IMR-90 (cell line): ENCODE data around the gene ALDOC. TPM values are rescaled to one million over a fixed set of nuclear protein-coding genes. Genes with fewer than 3 reads are reported as not detected.

Experiments used
- ATAC-seq: fragments of 200-7000 bp; cut with Tn5 transposase; 2 replicates; pipeline ENCODE4 v1.9.1; 2020; ENCODE audit warnings: low read depth, mild to moderate bottlenecking, moderate library complexity
- BruUV-seq: library from RNA; stranded (reverse); fragments of 400-500 nt; replicated peaks from 2 replicates; lab custom pipeline; 2021; lab: Mats Ljungman, UMichigan
- CTCF ChIA-PET: fragments of 300-600 bp; formaldehyde crosslinking; extraction: SDS; loops from one replicate; lab custom pipeline; 2021; ENCODE audit warnings: antibody characterized with exemption; lab: Yijun Ruan, JAX
- POLR2A ChIA-PET: fragments of 300-600 bp; sonication (Branson Sonifier 250); formaldehyde crosslinking; loops from one replicate; lab custom pipeline; 2022; ENCODE audit warnings: antibody characterized with exemption; ENCODE audit not compliant: unreplicated experiment; lab: Charles Lee
- DNase-seq: peaks from one replicate; pipeline ENCODE4 v3.0.0; 2013
- H2AFZ ChIP-seq: replicated peaks from 2 replicates; pipeline ENCODE3; 2013; ENCODE audit warnings: low read length, mild to moderate bottlenecking; ENCODE audit not compliant: poor library complexity
- H2AK5ac ChIP-seq: 2 replicates; pipeline ENCODE4 v1.6.1; 2013; ENCODE audit warnings: low read depth, low read length, inconsistent platforms
- H2AK9ac ChIP-seq: replicated peaks from 2 replicates; pipeline ENCODE3; 2013; ENCODE audit warnings: mild to moderate bottlenecking, low read depth, low read length, moderate library complexity; ENCODE audit not compliant: poor library complexity
- H2BK120ac ChIP-seq: 2 replicates; pipeline ENCODE4 v1.6.1; 2013; ENCODE audit warnings: low read depth, low read length, inconsistent platforms
- H2BK15ac ChIP-seq: 3 replicates; pipeline ENCODE4 v1.6.1; 2013; ENCODE audit warnings: low read depth, low read length, inconsistent platforms
- H2BK20ac ChIP-seq: 2 replicates; pipeline ENCODE4 v1.6.1; 2013; ENCODE audit warnings: low read depth, mild to moderate bottlenecking, inconsistent platforms, low read length, moderate library complexity
- H2BK5ac ChIP-seq: 2 replicates; pipeline ENCODE4 v1.6.1; 2013; ENCODE audit warnings: mild to moderate bottlenecking, low read depth, low read length, inconsistent platforms; ENCODE audit not compliant: poor library complexity, severe bottlenecking
- H3K14ac ChIP-seq: replicated peaks from 2 replicates; pipeline ENCODE4 v1.6.1; 2013; ENCODE audit warnings: low read depth, low read length, inconsistent platforms
- H3K18ac ChIP-seq: 2 replicates; pipeline ENCODE4 v1.6.1; 2013; ENCODE audit warnings: low read depth, low read length, control low read depth
- H3K23ac ChIP-seq: 2 replicates; pipeline ENCODE4 v1.6.1; 2013; ENCODE audit warnings: low read depth, low read length, inconsistent platforms
- H3K27ac ChIP-seq: 2 replicates; pipeline ENCODE4 v1.5.1; 2013; ENCODE audit warnings: mild to moderate bottlenecking, control low read depth, low read length; ENCODE audit not compliant: insufficient read depth
- H3K27me3 ChIP-seq: 2 replicates; pipeline ENCODE4 v1.6.1; 2013; ENCODE audit warnings: low read length; ENCODE audit not compliant: control insufficient read depth, insufficient read depth
- H3K36me3 ChIP-seq: 2 replicates; pipeline ENCODE4 v1.6.1; 2013; ENCODE audit warnings: low read length, mixed read lengths; ENCODE audit not compliant: control insufficient read depth, insufficient read depth
- H3K4ac ChIP-seq: 2 replicates; pipeline ENCODE4 v1.6.1; 2013; ENCODE audit warnings: low read depth, low read length, inconsistent platforms
- H3K4me1 ChIP-seq: 2 replicates; pipeline ENCODE4 v1.6.1; 2013; ENCODE audit warnings: low read length, mixed read lengths; ENCODE audit not compliant: control insufficient read depth, insufficient read depth
- H3K4me2 ChIP-seq: 2 replicates; pipeline ENCODE4 v1.6.1; 2013; ENCODE audit warnings: low read depth, mild to moderate bottlenecking, control low read depth, low read length, moderate library complexity
- H3K4me3 ChIP-seq: 2 replicates; pipeline ENCODE4 v1.5.1; 2013; ENCODE audit warnings: low read depth, mild to moderate bottlenecking, control low read depth, low read length, moderate library complexity; ENCODE audit not compliant: insufficient read depth
- H3K56ac ChIP-seq: 2 replicates; pipeline ENCODE4 v1.6.1; 2013; ENCODE audit warnings: low read length, inconsistent platforms; ENCODE audit not compliant: insufficient read depth; ENCODE audit errors: extremely low read depth
- H3K79me1 ChIP-seq, 2 experiments: 2 replicates each; pipeline ENCODE4 v1.6.1; 2013; ENCODE audit warnings: low read length in 2 of 2, inconsistent platforms in 1 of 2, low read depth in 1 of 2
- H3K9ac ChIP-seq: 2 replicates; pipeline ENCODE4 v1.6.1; 2013; ENCODE audit warnings: low read depth, low read length, control low read depth
- H3K9me1 ChIP-seq: 2 replicates; pipeline ENCODE4 v1.6.1; 2013; ENCODE audit warnings: low read length, inconsistent platforms; ENCODE audit not compliant: insufficient read depth
- H3K9me3 ChIP-seq: 2 replicates; pipeline ENCODE4 v1.6.1; 2013; ENCODE audit warnings: low read length; ENCODE audit not compliant: control insufficient read depth, insufficient read depth
- H4K20me1 ChIP-seq: 2 replicates; pipeline ENCODE4 v1.6.1; 2013; ENCODE audit warnings: low read length, inconsistent platforms; ENCODE audit not compliant: insufficient read depth
- H4K5ac ChIP-seq: 2 replicates; pipeline ENCODE4 v1.6.1; 2013; ENCODE audit warnings: mild to moderate bottlenecking, low read depth, low read length, control low read depth
- H4K8ac ChIP-seq, 2 experiments: 2 replicates each; pipeline ENCODE4 v1.6.1; 2013; ENCODE audit warnings: low read depth in 2 of 2, low read length in 2 of 2, control low read depth in 1 of 2, inconsistent platforms in 1 of 2
- H4K91ac ChIP-seq: 2 replicates; pipeline ENCODE4 v1.6.1; 2013; ENCODE audit warnings: low read depth, low read length, inconsistent platforms; ENCODE audit not compliant: insufficient read depth
- BHLHE40 ChIP-seq: fragments of 150-350 bp; IDR thresholded peaks from 2 replicates; pipeline ENCODE4 v1.6.1; 2016; ENCODE audit warnings: mild to moderate bottlenecking, low read depth, low read length
- CHD1 ChIP-seq: IDR thresholded peaks from 2 replicates; pipeline ENCODE4 v1.6.1; 2012; ENCODE audit warnings: low read depth, low read length, improper control_type of control experiment
- CTCF ChIP-seq: conservative IDR thresholded peaks from 2 replicates; pipeline ENCODE4 v1.5.1; 2012; ENCODE audit warnings: mild to moderate bottlenecking, low read depth, low read length, improper control_type of control experiment
- MAFK ChIP-seq: IDR thresholded peaks from 2 replicates; pipeline ENCODE4 v1.6.1; 2012; ENCODE audit warnings: low read depth, low read length, improper control_type of control experiment
- MXI1 ChIP-seq: IDR thresholded peaks from 2 replicates; pipeline ENCODE4 v1.6.1; 2012; ENCODE audit warnings: low read depth, mild to moderate bottlenecking, low read length, moderate library complexity, borderline replicate concordance
- NFE2L2 ChIP-seq: fragments of 150-350 bp; IDR thresholded peaks from 2 replicates; pipeline ENCODE4 v1.6.1; 2016; ENCODE audit warnings: low read depth, mild to moderate bottlenecking, low read length
- RCOR1 ChIP-seq: IDR thresholded peaks from 2 replicates; pipeline ENCODE4 v1.6.1; 2012; ENCODE audit warnings: mild to moderate bottlenecking, low read length, improper control_type of control experiment; ENCODE audit not compliant: insufficient replicate concordance
- RFX5 ChIP-seq: IDR thresholded peaks from 2 replicates; pipeline ENCODE4 v1.8.0; 2012; ENCODE audit warnings: low read depth, mild to moderate bottlenecking, low read length, moderate library complexity
- SMC3 ChIP-seq: fragments of 150-350 bp; IDR thresholded peaks from 2 replicates; pipeline ENCODE4 v1.6.1; 2016; ENCODE audit warnings: low read depth, mild to moderate bottlenecking, antibody characterized with exemption, low read length, moderate library complexity
- WGBS, 2 experiments: methylation state at CpG; one replicate each; pipeline versions ENCODE4 v1.1.5 to v1.1.7; 2013; ENCODE audit warnings: missing lambda C conversion rate in 2 of 2; ENCODE audit not compliant: insufficient read length in 1 of 2; ENCODE audit errors: extremely low coverage in 2 of 2; 5-methylcytosine and 5-hydroxymethylcytosine counted together
- dilution Hi-C: fragments of 300-500 bp; cut with HindIII; formaldehyde crosslinking; loops from one replicate; pipeline ENCODE4 v1.14.3; 2018; ENCODE audit warnings: low sequenced_read_pairs; ENCODE audit not compliant: unreplicated experiment
- in situ Hi-C: fragments of 300-500 bp; cut with MboI; formaldehyde crosslinking; loops from 3 replicates; pipeline ENCODE4 v1.14.3; 2019; ENCODE audit warnings: low sequenced_read_pairs, inconsistent platforms, mixed read lengths
- intact Hi-C: fragments of 100-400 bp; cut with micrococcal nuclease; formaldehyde crosslinking; loops from 2 replicates; pipeline ENCODE4 v1.10.0; 2022
- polyA plus RNA-seq, 3 experiments: library from polyadenylated mRNA; depleted of rRNA; stranded (reverse); fragments of >200 nt; gene quantifications; 2 replicates each; pipeline ENCODE4 v1.2.3, GENCODE V29; 2012; ENCODE audit warnings: low replicate concordance in 1 of 3
- total RNA-seq: library from RNA; depleted of rRNA; stranded (reverse); fragments of >200 nt; gene quantifications from 2 replicates; pipeline ENCODE4 v1.2.3, GENCODE V29; 2012
- TF ChIP-seq, protein P1 (sequence below): fragments of 150-350 bp; IDR thresholded peaks from 2 replicates; pipeline ENCODE4 v1.6.1; 2016; ENCODE audit warnings: low read depth, mild to moderate bottlenecking, low read length, moderate library complexity, borderline replicate concordance

Gene ALDOC
- total and polyA plus RNA-seq, 2 of the 4 experiments (the other 2 are of a cell fraction) = 47.0 to 69.7 TPM

- no peak for DNase-seq
- Histone ChIP-seq H3K4me3 (no peak overlapping the region), H3K36me3 (no peaks in the 10 kb centered on the region), H2BK120ac (no peak overlapping the region), H2AK5ac (no peak overlapping the region), H3K4me1 (peaks cover 16% of the 10 kb centered on the region), H4K8ac (no peak overlapping the region), H3K9me1 (peaks cover 8% of the 10 kb centered on the region), H3K27ac (no peak overlapping the region), H3K4me2 (no peak overlapping the region), H3K56ac (no peak overlapping the region), H2BK5ac (no peak overlapping the region), H3K4ac (no peak overlapping the region), H2BK20ac (no peak overlapping the region), H4K91ac (no peak overlapping the region), H3K18ac (no peak overlapping the region), H4K20me1 (no peaks in the 10 kb centered on the region), H3K14ac (no peak overlapping the region), H3K9me3 (no peaks in the 10 kb centered on the region), H2AFZ (no peak overlapping the region), H3K79me1 (no peaks in the 10 kb centered on the region), H3K23ac (no peak overlapping the region), H3K9ac (no peak overlapping the region), H4K5ac (no peak overlapping the region), H2AK9ac (no peak overlapping the region), H3K27me3 (peaks cover 14% of the 10 kb centered on the region), H2BK15ac (no peak overlapping the region)
- CTCF ChIA-PET = no interaction called here
- TF ChIP-seq SMC3 (no peak), NFE2L2 (no peak), CTCF (no peak), RFX5 (no peak), MXI1 (no peak), RCOR1 (no peak), BHLHE40 (no peak), CHD1 (no peak), MAFK (no peak)
- TF ChIP-seq, protein P1, sequence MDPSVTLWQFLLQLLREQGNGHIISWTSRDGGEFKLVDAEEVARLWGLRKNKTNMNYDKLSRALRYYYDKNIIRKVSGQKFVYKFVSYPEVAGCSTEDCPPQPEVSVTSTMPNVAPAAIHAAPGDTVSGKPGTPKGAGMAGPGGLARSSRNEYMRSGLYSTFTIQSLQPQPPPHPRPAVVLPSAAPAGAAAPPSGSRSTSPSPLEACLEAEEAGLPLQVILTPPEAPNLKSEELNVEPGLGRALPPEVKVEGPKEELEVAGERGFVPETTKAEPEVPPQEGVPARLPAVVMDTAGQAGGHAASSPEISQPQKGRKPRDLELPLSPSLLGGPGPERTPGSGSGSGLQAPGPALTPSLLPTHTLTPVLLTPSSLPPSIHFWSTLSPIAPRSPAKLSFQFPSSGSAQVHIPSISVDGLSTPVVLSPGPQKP = no peak
- POLR2A ChIA-PET = no interaction called here
- intact Hi-C loops = no loop called here
- BruUV-seq = no TSS peak
- in situ Hi-C loops = no loop called here
- dilution Hi-C loops = no loop called here
- no CpG with 5 or more reads among the region's 7 CpGs for WGBS, 2 experiments
- no peak for ATAC-seq
These were observed 45.8 kb downstream of the ALDOC start for GRCh38 chr17:28530926-28531325.
